Stimulated activated memory B cell treated with anti-CD40 and anti-IgM and Interleukin-4, amounts not matched to agents 10 μg/mL and 1 μg/mL and 100 μg/mL, for 72 hours (primary cell): ENCODE measurements around the gene CADM2.

Experiments
- ATAC-seq: fragments of 150-1000 bp; cut with Tn5 transposase; 2 replicates; pipeline ENCODE4 v1.10.0; 2021
- H3K27ac Mint-ChIP-seq: one replicate; pipeline ENCODE4 v1.8.0; 2022; ENCODE audit warnings: mild to moderate bottlenecking, mixed read lengths
- H3K27me3 Mint-ChIP-seq: one replicate; pipeline ENCODE4 v1.8.0; 2022; ENCODE audit warnings: mixed read lengths
- H3K36me3 Mint-ChIP-seq: one replicate; pipeline ENCODE4 v1.8.0; 2022; ENCODE audit warnings: mixed read lengths
- H3K4me1 Mint-ChIP-seq: one replicate; pipeline ENCODE4 v1.8.0; 2022; ENCODE audit warnings: mixed read lengths
- H3K4me3 Mint-ChIP-seq: one replicate; pipeline ENCODE4 v1.8.0; 2022; ENCODE audit warnings: mild to moderate bottlenecking, moderate library complexity, mixed read lengths
- H3K9me3 Mint-ChIP-seq: one replicate; pipeline ENCODE4 v1.8.0; 2022; ENCODE audit warnings: mixed read lengths

CADM2 gene

DNA sequence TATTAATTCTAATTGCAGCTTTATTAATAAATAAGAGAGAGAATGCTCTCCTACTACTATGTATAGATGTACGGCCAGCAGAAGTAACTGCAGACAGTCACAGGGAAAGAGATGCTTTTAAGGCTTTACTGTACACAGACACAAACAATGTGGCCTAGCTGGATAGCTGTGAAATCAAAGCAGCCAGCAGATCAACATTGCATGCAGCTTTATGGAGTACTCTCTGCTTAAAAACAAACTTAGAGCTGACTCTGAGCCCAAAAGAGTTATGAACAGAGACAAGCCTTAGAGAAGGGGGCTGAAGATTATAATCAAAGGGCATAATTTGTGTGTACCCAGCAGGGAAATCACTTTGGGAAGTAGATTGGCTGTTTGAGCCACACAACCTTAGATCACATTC, 47.2 kb downstream of the CADM2 start:
- no peaks in the 10 kb centered on the region for H3K9me3 Mint-ChIP-seq
- H3K27me3 Mint-ChIP-seq: no peaks in the 10 kb centered on the region
- H3K4me1 Mint-ChIP-seq: no peaks in the 10 kb centered on the region
- H3K27ac Mint-ChIP-seq: no peak overlapping the region
- H3K36me3 Mint-ChIP-seq: no peaks in the 10 kb centered on the region
- no peak overlapping the region for H3K4me3 Mint-ChIP-seq
- ATAC-seq: no peak

DNA sequence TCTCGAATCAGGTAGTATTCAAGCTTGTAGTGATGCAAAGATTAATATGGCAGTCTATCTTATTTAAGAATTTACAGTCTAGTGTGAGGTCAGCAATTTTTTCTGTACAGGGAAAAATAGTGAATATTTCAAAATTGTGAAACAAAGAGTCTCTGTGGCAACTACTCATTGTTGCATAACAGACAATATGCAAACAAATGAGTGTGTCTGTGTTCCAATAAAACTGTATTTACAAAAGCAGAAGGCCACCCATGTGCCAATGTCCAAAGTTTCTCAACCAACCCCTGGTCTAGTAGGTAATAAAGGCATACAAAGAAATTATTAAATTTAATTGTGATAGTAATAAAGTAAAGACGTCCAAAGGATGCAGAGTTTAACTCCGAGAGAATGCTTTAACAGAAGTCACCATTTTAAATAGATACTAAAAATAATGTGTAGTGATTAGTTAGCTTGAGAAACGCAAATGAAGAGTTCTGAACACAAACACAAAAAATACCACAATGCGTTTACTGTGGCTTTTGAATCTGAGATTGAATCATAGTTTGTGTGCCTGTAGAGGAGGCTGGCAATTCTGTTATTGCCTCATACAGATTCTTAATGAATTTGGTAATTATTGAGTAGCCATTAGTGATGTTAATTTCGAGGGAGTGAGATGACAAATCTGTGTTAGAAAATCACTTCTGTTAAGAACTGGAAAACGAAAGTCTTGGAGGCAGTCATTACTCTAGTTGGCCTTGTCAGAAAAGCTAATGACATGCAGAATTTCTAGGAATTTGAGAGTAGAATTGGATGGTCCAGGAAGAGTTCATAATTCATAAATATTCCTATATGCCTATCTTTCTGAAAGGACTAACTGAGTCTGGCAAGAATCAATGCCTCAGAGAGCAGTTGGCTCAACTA, 48.7 kb downstream of the CADM2 start:
- H3K27me3 Mint-ChIP-seq: no peaks in the 10 kb centered on the region
- ATAC-seq: no peak
- H3K36me3 Mint-ChIP-seq: no peaks in the 10 kb centered on the region
- no peaks in the 10 kb centered on the region for H3K4me1 Mint-ChIP-seq
- H3K9me3 Mint-ChIP-seq: no peaks in the 10 kb centered on the region
- no peak overlapping the region for H3K4me3 Mint-ChIP-seq
- no peak overlapping the region for H3K27ac Mint-ChIP-seq

DNA sequence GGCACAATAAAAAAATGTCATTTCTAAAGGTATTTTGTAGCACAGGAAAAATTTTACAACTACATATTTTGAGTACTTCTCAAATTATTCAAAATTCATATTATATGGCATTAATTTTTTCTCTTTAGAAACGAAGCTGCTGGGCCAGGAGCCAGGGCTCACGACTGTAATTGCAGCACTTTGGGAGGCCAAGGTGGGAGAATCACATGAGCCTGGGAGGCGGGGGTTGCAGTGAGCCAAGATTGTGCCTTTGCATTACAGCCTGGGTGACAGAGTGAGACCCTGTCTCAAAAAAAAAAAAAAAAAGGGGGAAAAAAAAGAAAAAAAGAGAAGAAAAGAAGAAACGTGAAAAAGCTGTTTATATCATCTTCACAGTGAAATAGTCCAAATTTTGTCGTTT, 62.0 kb downstream of the CADM2 start:
- Mint-ChIP-seq H3K27ac (no peak overlapping the region), H3K27me3 (no peaks in the 10 kb centered on the region), H3K4me3 (no peak overlapping the region), H3K9me3 (peaks cover 3% of the 10 kb centered on the region), H3K36me3 (no peaks in the 10 kb centered on the region), H3K4me1 (no peaks in the 10 kb centered on the region)
- ATAC-seq: no peak

DNA sequence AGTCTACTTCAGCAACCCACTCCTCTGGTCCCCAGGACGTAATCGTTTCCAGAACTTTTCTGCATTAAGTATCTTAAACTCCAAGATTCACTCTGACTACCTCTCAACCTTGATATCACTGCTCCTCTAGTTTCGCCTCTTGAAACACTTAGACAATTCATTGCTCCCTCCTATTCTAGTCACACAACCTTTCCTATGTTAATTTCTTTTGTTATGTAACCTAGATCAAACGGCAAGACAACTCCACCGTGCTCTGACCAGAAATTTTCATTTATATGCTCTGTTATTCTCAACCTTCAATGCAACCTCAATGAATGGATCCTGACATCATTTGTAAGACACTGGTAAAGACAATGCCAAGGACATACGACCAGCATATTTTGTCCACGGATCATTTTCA, 71.3 kb downstream of the CADM2 start:
- no peak for ATAC-seq
- Mint-ChIP-seq H3K27me3 (no peaks in the 10 kb centered on the region), H3K9me3 (no peaks in the 10 kb centered on the region), H3K4me3 (no peak overlapping the region), H3K36me3 (no peaks in the 10 kb centered on the region), H3K4me1 (no peaks in the 10 kb centered on the region), H3K27ac (no peak overlapping the region)

DNA sequence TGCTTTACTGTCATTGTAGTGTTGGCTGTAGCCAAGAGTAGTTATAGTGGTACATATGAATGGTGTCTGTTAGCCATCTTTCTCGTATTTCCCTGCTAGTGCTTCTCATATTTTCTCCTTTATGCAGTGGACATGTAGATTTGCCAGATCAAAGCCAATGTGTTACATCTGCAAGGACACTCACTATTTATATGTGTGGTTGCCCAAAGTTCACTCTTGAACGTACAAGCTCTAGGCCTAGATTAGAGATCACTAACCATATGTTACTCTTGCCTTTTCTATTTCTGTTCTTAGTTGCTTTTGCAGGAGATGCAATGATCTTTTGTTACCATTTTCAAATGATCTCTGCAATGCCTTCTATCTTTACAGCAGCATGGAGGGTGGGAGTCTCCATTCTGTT, 78.4 kb downstream of the CADM2 start:
- H3K9me3 Mint-ChIP-seq: no peaks in the 10 kb centered on the region
- H3K27ac Mint-ChIP-seq: no peak overlapping the region
- no peaks in the 10 kb centered on the region for H3K27me3 Mint-ChIP-seq
- H3K36me3 Mint-ChIP-seq: no peaks in the 10 kb centered on the region
- no peaks in the 10 kb centered on the region for H3K4me1 Mint-ChIP-seq
- ATAC-seq: no peak
- no peak overlapping the region for H3K4me3 Mint-ChIP-seq

DNA sequence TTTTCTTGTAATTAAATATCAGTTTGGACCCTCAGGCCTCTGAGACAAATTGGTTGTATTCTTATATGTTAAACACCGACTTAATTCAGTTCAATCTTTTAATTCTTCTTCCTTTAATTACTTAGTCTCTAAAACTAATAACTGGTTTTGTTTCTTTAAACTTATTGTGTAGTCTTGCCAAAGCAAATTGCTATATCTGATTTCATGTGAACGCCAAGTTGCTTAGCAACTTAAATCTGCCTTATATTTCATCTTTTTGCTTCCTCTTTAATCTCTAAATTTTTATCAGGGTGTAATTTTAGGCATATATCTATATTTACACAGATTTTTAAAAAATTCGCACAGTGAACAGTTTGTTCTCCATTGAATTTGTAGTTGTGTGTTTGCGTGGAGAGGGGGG, 82.2 kb downstream of the CADM2 start:
- Mint-ChIP-seq H3K4me3 (no peak overlapping the region), H3K36me3 (no peaks in the 10 kb centered on the region), H3K27me3 (no peaks in the 10 kb centered on the region), H3K9me3 (no peaks in the 10 kb centered on the region), H3K4me1 (no peaks in the 10 kb centered on the region), H3K27ac (no peak overlapping the region)
- no peak for ATAC-seq

DNA sequence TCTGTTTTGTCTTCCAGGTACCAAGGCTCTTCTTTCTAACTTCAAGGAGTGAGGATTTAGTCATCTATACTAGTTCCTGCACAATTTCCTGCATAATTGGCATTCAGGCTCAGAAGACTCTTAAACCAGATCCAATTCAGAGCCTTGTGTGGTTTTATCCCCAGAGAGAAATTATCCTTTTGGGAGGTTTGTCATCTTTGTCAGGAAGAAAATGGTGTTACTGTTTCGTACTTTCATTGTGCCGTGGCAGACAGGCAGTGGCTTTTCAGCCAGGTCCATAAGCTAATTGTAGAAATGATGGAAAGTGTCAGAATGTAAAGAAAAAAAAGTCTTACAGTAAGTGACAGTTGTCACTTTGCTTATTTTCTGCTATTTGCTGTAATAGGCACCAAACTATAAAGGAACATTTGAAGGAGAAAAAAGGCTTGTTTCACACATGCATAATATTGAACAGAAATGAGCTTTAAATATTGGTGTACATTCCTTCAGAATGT, 82.8 kb downstream of the CADM2 start:
- Mint-ChIP-seq H3K27me3 (no peaks in the 10 kb centered on the region), H3K36me3 (no peaks in the 10 kb centered on the region), H3K27ac (no peak overlapping the region), H3K4me1 (no peaks in the 10 kb centered on the region), H3K4me3 (no peak overlapping the region), H3K9me3 (no peaks in the 10 kb centered on the region)
- ATAC-seq: no peak

DNA sequence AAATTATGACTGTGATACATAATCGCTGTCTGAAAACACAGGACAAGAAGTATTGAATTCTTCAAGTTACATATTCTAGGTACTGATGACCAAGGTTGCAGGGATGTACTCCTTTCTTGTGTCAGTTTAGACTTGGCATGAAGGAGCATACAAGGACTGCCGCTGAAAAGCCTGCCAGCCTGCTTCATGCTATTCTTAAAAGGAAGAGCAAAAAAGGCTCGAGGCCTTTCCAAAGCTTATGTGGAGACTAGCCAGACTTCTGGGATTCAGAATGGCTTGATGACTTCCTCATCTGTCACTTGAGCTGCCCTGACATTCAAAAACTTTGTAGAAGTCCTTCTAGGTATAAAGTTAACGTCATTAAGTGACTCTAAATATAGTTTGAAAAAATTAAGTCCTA, 92.0 kb downstream of the CADM2 start:
- ATAC-seq: no peak
- H3K4me1 Mint-ChIP-seq: no peaks in the 10 kb centered on the region
- H3K4me3 Mint-ChIP-seq: no peak overlapping the region
- H3K36me3 Mint-ChIP-seq: no peaks in the 10 kb centered on the region
- H3K27me3 Mint-ChIP-seq: no peaks in the 10 kb centered on the region
- no peaks in the 10 kb centered on the region for H3K9me3 Mint-ChIP-seq
- H3K27ac Mint-ChIP-seq: no peak overlapping the region

DNA sequence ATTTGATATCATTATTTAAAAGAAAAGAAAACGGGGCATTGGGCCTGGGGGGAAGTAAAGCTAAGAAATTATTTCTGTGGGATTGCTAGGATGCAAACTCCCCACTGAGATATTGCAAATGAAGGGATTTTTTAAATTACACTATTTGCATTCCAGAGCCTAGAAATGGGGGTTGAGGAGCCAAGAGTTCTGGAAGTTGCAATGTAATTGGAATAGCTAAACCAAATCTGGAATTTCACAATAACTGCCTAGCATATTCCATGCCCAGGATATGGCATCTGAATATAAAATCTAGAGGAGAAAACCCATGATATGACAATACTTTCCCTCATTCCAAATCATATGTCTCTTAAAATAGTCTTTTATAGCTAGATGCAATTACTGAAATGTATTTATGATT, 93.0 kb downstream of the CADM2 start:
- H3K9me3 Mint-ChIP-seq: no peaks in the 10 kb centered on the region
- H3K4me1 Mint-ChIP-seq: no peaks in the 10 kb centered on the region
- no peaks in the 10 kb centered on the region for H3K27me3 Mint-ChIP-seq
- H3K36me3 Mint-ChIP-seq: no peaks in the 10 kb centered on the region
- no peak overlapping the region for H3K27ac Mint-ChIP-seq
- no peak overlapping the region for H3K4me3 Mint-ChIP-seq
- ATAC-seq: no peak

DNA sequence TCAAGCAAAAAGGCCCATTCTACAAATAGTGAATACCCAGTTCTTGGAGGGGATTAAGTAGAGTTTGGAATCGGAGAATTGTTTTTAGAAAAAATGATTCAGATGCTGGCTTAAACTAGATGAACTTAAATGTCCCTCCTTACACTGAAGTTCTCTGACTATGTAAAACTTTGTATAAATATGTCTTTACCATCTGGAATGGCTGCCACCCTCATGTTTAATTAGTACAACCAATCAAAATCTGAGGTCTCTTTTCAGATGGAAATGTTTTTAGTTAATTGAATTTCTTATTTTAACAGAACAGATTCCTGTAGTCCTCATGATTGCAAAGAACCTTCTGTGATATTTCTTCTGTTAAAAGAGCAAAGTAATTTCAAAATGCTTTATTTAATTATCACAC, 94.8 kb downstream of the CADM2 start:
- Mint-ChIP-seq H3K27ac (no peak overlapping the region), H3K9me3 (no peaks in the 10 kb centered on the region), H3K27me3 (no peaks in the 10 kb centered on the region), H3K4me3 (no peak overlapping the region), H3K36me3 (no peaks in the 10 kb centered on the region), H3K4me1 (no peaks in the 10 kb centered on the region)
- ATAC-seq: no peak

DNA sequence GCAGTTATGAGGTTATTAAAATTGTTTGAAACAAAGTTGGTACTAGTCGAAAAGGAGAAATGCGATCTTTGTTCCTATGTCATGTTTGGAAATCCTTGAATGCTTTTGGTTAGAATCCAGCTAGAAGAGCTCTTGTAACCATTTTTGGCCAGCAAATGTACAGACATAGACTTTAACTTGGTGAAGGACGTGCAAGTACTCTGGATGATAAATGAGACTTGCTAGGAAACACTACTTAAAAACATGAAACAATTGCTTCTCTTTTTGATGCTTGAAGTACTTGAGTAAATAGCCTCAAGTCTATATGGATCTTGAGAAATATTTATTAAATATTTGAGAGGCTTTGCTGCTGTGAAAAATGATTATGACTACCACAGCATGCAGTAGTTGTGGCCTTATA, 95.8 kb downstream of the CADM2 start:
- Mint-ChIP-seq H3K4me3 (no peak overlapping the region), H3K36me3 (no peaks in the 10 kb centered on the region), H3K9me3 (no peaks in the 10 kb centered on the region), H3K27me3 (no peaks in the 10 kb centered on the region), H3K4me1 (no peaks in the 10 kb centered on the region), H3K27ac (no peak overlapping the region)
- ATAC-seq: no peak

DNA sequence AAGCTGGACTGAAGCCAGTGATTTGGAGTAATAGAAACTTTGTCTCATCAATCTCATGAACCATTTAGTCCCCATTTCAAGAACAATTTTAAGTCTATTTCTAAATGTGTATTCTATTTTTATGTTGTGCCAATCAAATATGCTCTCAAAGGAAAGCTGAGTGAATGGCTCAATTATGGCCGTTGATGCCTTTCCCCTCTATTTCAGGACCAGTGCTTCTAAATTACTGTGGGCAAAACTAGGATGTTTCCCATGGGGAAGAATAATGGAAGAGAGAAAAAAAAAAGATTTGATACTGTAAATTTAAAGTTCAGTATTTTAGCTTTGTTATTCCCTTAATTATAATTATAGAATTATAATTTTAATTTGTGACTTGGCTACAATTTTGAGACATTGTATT, 110.1 kb downstream of the CADM2 start:
- Mint-ChIP-seq H3K27me3 (no peaks in the 10 kb centered on the region), H3K4me1 (no peaks in the 10 kb centered on the region), H3K27ac (no peak overlapping the region), H3K36me3 (no peaks in the 10 kb centered on the region), H3K4me3 (no peak overlapping the region), H3K9me3 (no peaks in the 10 kb centered on the region)
- no peak for ATAC-seq

DNA sequence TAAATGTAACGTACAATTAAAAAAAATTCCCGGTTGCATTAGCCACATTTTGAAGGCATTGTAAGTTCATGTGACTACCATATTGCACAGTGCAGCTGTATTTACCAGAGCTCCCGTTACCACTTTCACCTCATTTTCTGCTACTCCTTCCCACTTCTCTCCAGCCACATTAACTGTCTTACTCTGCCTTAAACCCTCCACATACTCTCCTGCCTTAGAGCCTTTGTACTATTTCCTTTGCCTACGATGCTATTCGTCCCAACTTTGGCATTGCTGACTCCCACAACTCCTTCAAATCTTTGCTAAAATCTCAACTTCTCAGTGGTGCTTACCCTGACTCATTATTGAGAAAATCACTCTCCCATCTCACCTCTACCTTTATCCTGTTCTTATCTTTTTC, 115.2 kb downstream of the CADM2 start:
- Mint-ChIP-seq H3K36me3 (no peaks in the 10 kb centered on the region), H3K27me3 (no peaks in the 10 kb centered on the region), H3K4me1 (no peaks in the 10 kb centered on the region), H3K4me3 (no peak overlapping the region), H3K9me3 (peaks cover 2% of the 10 kb centered on the region), H3K27ac (no peak overlapping the region)
- no peak for ATAC-seq

DNA sequence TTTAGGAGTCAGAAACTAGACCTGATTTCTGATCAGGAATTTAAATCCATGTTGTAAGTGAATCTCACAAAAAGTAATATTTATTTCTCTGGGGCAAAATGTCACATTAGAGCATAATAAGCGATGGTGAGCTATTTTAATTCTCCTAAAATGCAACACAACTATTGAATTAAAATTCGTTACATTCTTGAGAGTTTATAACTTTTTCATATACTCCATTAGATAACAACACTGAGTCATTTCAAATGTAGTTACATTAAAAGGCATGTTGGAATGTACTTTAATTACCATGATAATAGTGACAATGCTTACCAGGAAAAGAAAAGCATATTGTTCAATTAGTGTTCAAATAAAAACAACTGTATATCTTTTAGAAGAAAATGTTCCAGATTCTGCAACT, 116.9 kb downstream of the CADM2 start:
- Mint-ChIP-seq H3K4me3 (no peak overlapping the region), H3K9me3 (peaks cover 2% of the 10 kb centered on the region), H3K4me1 (no peaks in the 10 kb centered on the region), H3K27me3 (no peaks in the 10 kb centered on the region), H3K27ac (no peak overlapping the region), H3K36me3 (no peaks in the 10 kb centered on the region)
- no peak for ATAC-seq

DNA sequence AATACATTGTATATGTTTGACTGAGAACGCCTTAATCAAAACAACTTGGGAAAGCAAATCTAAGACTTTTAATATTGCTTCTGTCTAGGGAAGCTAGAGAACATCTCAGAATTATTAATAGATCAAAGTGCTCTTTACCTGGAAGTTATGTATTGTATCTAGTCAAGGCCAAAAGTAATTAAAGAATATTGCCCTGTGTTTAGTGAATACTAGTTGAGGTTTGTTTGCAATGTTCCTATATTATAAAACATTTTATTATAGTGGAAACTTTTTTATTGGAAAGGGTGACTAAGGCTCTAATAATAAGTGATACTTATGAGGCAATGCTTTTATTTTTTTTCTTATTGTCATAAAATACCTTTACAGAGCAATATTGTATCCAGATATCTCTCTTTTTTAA, 118.2 kb downstream of the CADM2 start:
- Mint-ChIP-seq H3K4me1 (no peaks in the 10 kb centered on the region), H3K27ac (no peak overlapping the region), H3K9me3 (peaks cover 2% of the 10 kb centered on the region), H3K4me3 (no peak overlapping the region), H3K27me3 (no peaks in the 10 kb centered on the region), H3K36me3 (no peaks in the 10 kb centered on the region)
- ATAC-seq: no peak

DNA sequence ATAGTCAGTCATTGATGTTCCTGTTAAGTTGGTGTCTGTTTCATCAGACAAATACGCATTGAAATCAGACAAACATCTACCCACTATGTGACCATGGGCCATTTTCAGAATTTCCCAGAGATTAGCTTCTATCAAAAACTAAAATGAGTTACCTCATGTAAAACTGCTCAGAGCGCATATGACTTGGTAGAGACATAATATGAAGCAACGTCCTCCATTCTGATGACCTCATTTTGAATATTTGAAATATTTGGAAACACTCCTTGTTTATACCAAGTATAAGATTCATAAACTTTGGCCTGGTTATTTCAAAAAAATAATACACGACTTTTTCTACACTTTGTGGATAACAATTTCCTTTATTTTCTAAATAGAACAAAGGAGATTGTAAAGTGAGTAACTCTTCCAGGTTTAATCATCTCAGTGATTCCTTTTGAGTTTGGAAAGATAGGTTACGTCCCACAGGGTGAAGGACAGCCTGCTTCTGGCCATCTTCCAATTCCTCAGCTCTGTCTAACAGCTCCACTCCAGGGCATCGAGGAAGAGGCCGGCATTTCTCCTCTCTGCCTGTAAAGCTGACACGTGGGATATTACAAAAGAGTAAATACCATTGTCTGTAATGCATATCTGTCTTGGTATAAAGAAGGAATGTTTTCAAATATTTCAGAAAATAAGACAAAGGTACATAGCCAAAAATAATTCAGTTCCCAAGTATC, 122.6 kb downstream of the CADM2 start:
- no peaks in the 10 kb centered on the region for H3K4me1 Mint-ChIP-seq
- no peaks in the 10 kb centered on the region for H3K9me3 Mint-ChIP-seq
- H3K4me3 Mint-ChIP-seq: no peak overlapping the region
- H3K36me3 Mint-ChIP-seq: no peaks in the 10 kb centered on the region
- ATAC-seq: no peak
- no peak overlapping the region for H3K27ac Mint-ChIP-seq
- no peaks in the 10 kb centered on the region for H3K27me3 Mint-ChIP-seq
